GM12892 (cell line): Measurements from ENCODE around the gene ANAPC7.
A peak's percentile ranks its signal among the peaks of the same experiment; 100 is the strongest.

ENCODE experiments used
- POLR2A ChIP-seq: IDR thresholded peaks from 2 replicates; pipeline ENCODE4 v1.6.1; 2011; ENCODE audit warnings: low read depth, low read length, control low read depth
- POLR2AphosphoS5 ChIP-seq: IDR thresholded peaks from 2 replicates; pipeline ENCODE4 v1.6.1; 2011; ENCODE audit warnings: low read depth, low read length, control low read depth
- TAF1 ChIP-seq: IDR thresholded peaks from 2 replicates; pipeline ENCODE4 v1.6.1; 2011; ENCODE audit warnings: low read depth, mild to moderate bottlenecking, control low read depth, low read length, borderline replicate concordance

GRCh38 chr12:110351119-110351518, 52.4 kb downstream of the ANAPC7 start:
- TF ChIP-seq POLR2AphosphoS5, result no peak
- peak; percentile 31; the same call in 1 of the 2 replicates for TF ChIP-seq POLR2A
- TF ChIP-seq TAF1, result no peak
